Activated T-helper 2 cell treated with anti-CD3 and anti-CD28 coated beads, Interferon-gamma antibody, Interleukin-2, Interleukin-4, amounts not matched to agents 10 μg/mL and 5 μg/mL and 100 μg/mL, durations not matched to agents 14 hours and 24 hours and 36 hours (primary cell): ENCODE data around the gene CNTN2. TPM values are rescaled to one million over a fixed set of nuclear protein-coding genes. Genes with fewer than 3 reads are reported as not detected.

ENCODE experiments used
- DNase-seq: peaks from one replicate; pipeline ENCODE4 v3.0.0; 2021; ENCODE audit warnings: low spot score
- H3K27ac Mint-ChIP-seq: one replicate; pipeline ENCODE4 v1.8.0; 2021; ENCODE audit warnings: mixed read lengths
- H3K27me3 Mint-ChIP-seq: one replicate; pipeline ENCODE4 v1.8.0; 2021; ENCODE audit warnings: low read depth, mixed read lengths
- H3K36me3 Mint-ChIP-seq: one replicate; pipeline ENCODE4 v1.8.0; 2021; ENCODE audit warnings: low read depth, mixed read lengths
- H3K4me1 Mint-ChIP-seq: one replicate; pipeline ENCODE4 v1.8.0; 2021; ENCODE audit warnings: low read depth, mixed read lengths
- H3K4me3 Mint-ChIP-seq: one replicate; pipeline ENCODE4 v1.8.0; 2021; ENCODE audit warnings: low read depth, mild to moderate bottlenecking, moderate library complexity, mixed read lengths
- H3K9me3 Mint-ChIP-seq: one replicate; pipeline ENCODE4 v1.8.0; 2021; ENCODE audit warnings: mixed read lengths
- intact Hi-C: fragments of 100-400 bp; cut with micrococcal nuclease; formaldehyde crosslinking; loops from one replicate; pipeline ENCODE4 v1.15.1; 2023
- total RNA-seq: library from RNA; stranded (reverse); gene quantifications from 2 replicates; pipeline ENCODE4 v1.2.3, GENCODE V29; 2022

CNTN2 gene
- total RNA-seq, 1 donor from 2014 or later = not detected

- H3K9me3 Mint-ChIP-seq = no peaks in the 10 kb centered on the region
- no peak overlapping the region for H3K4me3 Mint-ChIP-seq
- intact Hi-C loops = no loop called here
- peaks cover 82% of the 10 kb centered on the region for H3K36me3 Mint-ChIP-seq
- peaks cover 2% of the 10 kb centered on the region for H3K4me1 Mint-ChIP-seq
- DNase-seq = no peak
- no peaks in the 10 kb centered on the region for H3K27me3 Mint-ChIP-seq
- H3K27ac Mint-ChIP-seq = no peak overlapping the region
Measured at GRCh38 chr1:205102404-205102803, 59.4 kb downstream of the CNTN2 start.

- no peak overlapping the region for H3K27ac Mint-ChIP-seq
- peaks cover 2% of the 10 kb centered on the region for H3K4me1 Mint-ChIP-seq
- intact Hi-C loops = no loop called here
- peaks cover 64% of the 10 kb centered on the region for H3K36me3 Mint-ChIP-seq
- no peaks in the 10 kb centered on the region for H3K9me3 Mint-ChIP-seq
- no peak overlapping the region for H3K4me3 Mint-ChIP-seq
- H3K27me3 Mint-ChIP-seq = no peaks in the 10 kb centered on the region
- DNase-seq = no peak
Measured at GRCh38 chr1:205107327-205107726, 64.3 kb downstream of the CNTN2 start.

GRCh38 chr1:205108464-205108863, 65.5 kb downstream of the CNTN2 start:
- Mint-ChIP-seq H3K36me3 (peaks cover 61% of the 10 kb centered on the region), H3K9me3 (no peaks in the 10 kb centered on the region), H3K27ac (no peak overlapping the region), H3K27me3 (no peaks in the 10 kb centered on the region), H3K4me1 (peaks cover 2% of the 10 kb centered on the region), H3K4me3 (no peak overlapping the region)
- intact Hi-C loops = no loop called here
- no peak for DNase-seq

- no peaks in the 10 kb centered on the region for H3K9me3 Mint-ChIP-seq
- H3K4me3 Mint-ChIP-seq = no peak overlapping the region
- DNase-seq = no peak
- peaks cover 56% of the 10 kb centered on the region for H3K36me3 Mint-ChIP-seq
- H3K27ac Mint-ChIP-seq = no peak overlapping the region
- H3K27me3 Mint-ChIP-seq = no peaks in the 10 kb centered on the region
- intact Hi-C loops = no loop called here
- peaks cover 2% of the 10 kb centered on the region for H3K4me1 Mint-ChIP-seq
Measured at GRCh38 chr1:205109269-205109668, 66.3 kb downstream of the CNTN2 start.

GRCh38 chr1:205109711-205110110, 66.7 kb downstream of the CNTN2 start:
- H3K36me3 Mint-ChIP-seq = peaks cover 54% of the 10 kb centered on the region
- H3K27me3 Mint-ChIP-seq = no peaks in the 10 kb centered on the region
- intact Hi-C loops = no loop called here
- no peak for DNase-seq
- H3K4me1 Mint-ChIP-seq = peaks cover 2% of the 10 kb centered on the region
- no peak overlapping the region for H3K4me3 Mint-ChIP-seq
- H3K27ac Mint-ChIP-seq = no peak overlapping the region
- no peaks in the 10 kb centered on the region for H3K9me3 Mint-ChIP-seq

- no peak overlapping the region for H3K4me3 Mint-ChIP-seq
- no peak overlapping the region for H3K27ac Mint-ChIP-seq
- peaks cover 46% of the 10 kb centered on the region for H3K36me3 Mint-ChIP-seq
- no peaks in the 10 kb centered on the region for H3K9me3 Mint-ChIP-seq
- peaks cover 4% of the 10 kb centered on the region for H3K4me1 Mint-ChIP-seq
- DNase-seq = no peak
- intact Hi-C loops = no loop called here
- no peaks in the 10 kb centered on the region for H3K27me3 Mint-ChIP-seq
Measured at GRCh38 chr1:205111354-205111753, 68.3 kb downstream of the CNTN2 start.

- Mint-ChIP-seq H3K27me3 (no peaks in the 10 kb centered on the region), H3K36me3 (peaks cover 32% of the 10 kb centered on the region), H3K9me3 (no peaks in the 10 kb centered on the region), H3K27ac (peak overlapping the region; percentile 11), H3K4me1 (peaks cover 33% of the 10 kb centered on the region), H3K4me3 (no peak overlapping the region)
- intact Hi-C loops = no loop called here
- DNase-seq = no peak
Measured at GRCh38 chr1:205118752-205119151, 75.7 kb downstream of the CNTN2 start.

GRCh38 chr1:205121660-205122488, 78.9 kb downstream of the CNTN2 start, which contains the start of gene RBBP5:
Gene RBBP5, minus strand, starts transcription at chr1:205121978. Its CDS starts 105 bp downstream, at chr1:205121873.
- intact Hi-C loops = loop anchor here (1.0 kb wide), 4 partner anchors 19 to 134 kb away; partner anchors contain the start of gene DSTYK
- H3K27me3 Mint-ChIP-seq = no peaks in the 10 kb centered on the region
- H3K27ac Mint-ChIP-seq = peak within 1 kb of the TSS; percentile 99
- no peaks in the 10 kb centered on the region for H3K9me3 Mint-ChIP-seq
- peaks cover 35% of the 10 kb centered on the region for H3K4me1 Mint-ChIP-seq
- peaks cover 22% of the 10 kb centered on the region for H3K36me3 Mint-ChIP-seq
- H3K4me3 Mint-ChIP-seq = peak within 1 kb of the TSS; percentile 98
- peak; percentile 90 for DNase-seq

GRCh38 chr1:205122489-205122882, 79.5 kb downstream of the CNTN2 start:
- Mint-ChIP-seq H3K36me3 (peaks cover 20% of the 10 kb centered on the region), H3K4me3 (peak overlapping the region; percentile 98), H3K4me1 (peaks cover 35% of the 10 kb centered on the region), H3K27ac (peak overlapping the region; percentile 99), H3K9me3 (no peaks in the 10 kb centered on the region), H3K27me3 (no peaks in the 10 kb centered on the region)
- intact Hi-C loops = loop anchor here (1.0 kb wide), 4 partner anchors 19 to 134 kb away; partner anchors contain the start of gene DSTYK
- no peak for DNase-seq

- intact Hi-C loops = no loop called here
- peaks cover 11% of the 10 kb centered on the region for H3K36me3 Mint-ChIP-seq
- DNase-seq = no peak
- H3K27ac Mint-ChIP-seq = no peak overlapping the region
- peaks cover 26% of the 10 kb centered on the region for H3K4me1 Mint-ChIP-seq
- no peaks in the 10 kb centered on the region for H3K9me3 Mint-ChIP-seq
- H3K27me3 Mint-ChIP-seq = no peaks in the 10 kb centered on the region
- H3K4me3 Mint-ChIP-seq = no peak overlapping the region
Measured at GRCh38 chr1:205124726-205125125, 81.7 kb downstream of the CNTN2 start.

GRCh38 chr1:205127646-205128045, 84.6 kb downstream of the CNTN2 start:
- Mint-ChIP-seq H3K27ac (no peak overlapping the region), H3K9me3 (no peaks in the 10 kb centered on the region), H3K4me1 (peaks cover 7% of the 10 kb centered on the region), H3K4me3 (no peak overlapping the region), H3K27me3 (no peaks in the 10 kb centered on the region), H3K36me3 (no peaks in the 10 kb centered on the region)
- intact Hi-C loops = no loop called here
- DNase-seq = no peak
